Activated CD4-positive, alpha-beta memory T cell treated with anti-CD3 and anti-CD28 coated beads for 36 hours (primary cell): ENCODE data around the gene LSP1. TPM values are rescaled to one million over a fixed set of nuclear protein-coding genes. Genes with fewer than 3 reads are reported as not detected.

Source experiments
- CTCF ChIA-PET: fragments of 350-600 bp; sonication (Branson Sonifier 250); formaldehyde crosslinking; loops from one replicate; lab custom pipeline; 2021; ENCODE audit warnings: antibody characterized with exemption, inconsistent platforms; lab: Charles Lee
- POLR2A ChIA-PET: fragments of 350-600 bp; sonication (Branson Sonifier 250); formaldehyde crosslinking; loops from one replicate; lab custom pipeline; 2021; ENCODE audit warnings: antibody characterized with exemption; lab: Charles Lee
- DNase-seq: peaks from one replicate; pipeline ENCODE4 v3.0.0-alpha.2; 2020
- H3K27ac Mint-ChIP-seq: one replicate; pipeline ENCODE4 v1.8.0; 2021; ENCODE audit warnings: mixed read lengths
- H3K27me3 Mint-ChIP-seq: one replicate; pipeline ENCODE4 v1.8.0; 2021; ENCODE audit warnings: mixed read lengths
- H3K36me3 Mint-ChIP-seq: one replicate; pipeline ENCODE4 v1.8.0; 2021; ENCODE audit warnings: mixed read lengths
- H3K4me1 Mint-ChIP-seq: one replicate; pipeline ENCODE4 v1.8.0; 2021; ENCODE audit warnings: low read depth, mixed read lengths
- H3K4me3 Mint-ChIP-seq: one replicate; pipeline ENCODE4 v1.8.0; 2021; ENCODE audit warnings: mild to moderate bottlenecking, mixed read lengths
- H3K9me3 Mint-ChIP-seq: one replicate; pipeline ENCODE4 v1.8.0; 2021; ENCODE audit warnings: mixed read lengths
- intact Hi-C: fragments of 100-400 bp; cut with micrococcal nuclease; formaldehyde crosslinking; loops from one replicate; pipeline ENCODE4 v1.15.1; 2023
- total RNA-seq, 2 experiments: library from RNA; stranded (reverse); gene quantifications; one replicate each; pipeline ENCODE4 v1.2.3, GENCODE V29; 2021

Gene LSP1
- total RNA-seq, 2 experiments from 2014 or later: 179 to 181 TPM

DNA sequence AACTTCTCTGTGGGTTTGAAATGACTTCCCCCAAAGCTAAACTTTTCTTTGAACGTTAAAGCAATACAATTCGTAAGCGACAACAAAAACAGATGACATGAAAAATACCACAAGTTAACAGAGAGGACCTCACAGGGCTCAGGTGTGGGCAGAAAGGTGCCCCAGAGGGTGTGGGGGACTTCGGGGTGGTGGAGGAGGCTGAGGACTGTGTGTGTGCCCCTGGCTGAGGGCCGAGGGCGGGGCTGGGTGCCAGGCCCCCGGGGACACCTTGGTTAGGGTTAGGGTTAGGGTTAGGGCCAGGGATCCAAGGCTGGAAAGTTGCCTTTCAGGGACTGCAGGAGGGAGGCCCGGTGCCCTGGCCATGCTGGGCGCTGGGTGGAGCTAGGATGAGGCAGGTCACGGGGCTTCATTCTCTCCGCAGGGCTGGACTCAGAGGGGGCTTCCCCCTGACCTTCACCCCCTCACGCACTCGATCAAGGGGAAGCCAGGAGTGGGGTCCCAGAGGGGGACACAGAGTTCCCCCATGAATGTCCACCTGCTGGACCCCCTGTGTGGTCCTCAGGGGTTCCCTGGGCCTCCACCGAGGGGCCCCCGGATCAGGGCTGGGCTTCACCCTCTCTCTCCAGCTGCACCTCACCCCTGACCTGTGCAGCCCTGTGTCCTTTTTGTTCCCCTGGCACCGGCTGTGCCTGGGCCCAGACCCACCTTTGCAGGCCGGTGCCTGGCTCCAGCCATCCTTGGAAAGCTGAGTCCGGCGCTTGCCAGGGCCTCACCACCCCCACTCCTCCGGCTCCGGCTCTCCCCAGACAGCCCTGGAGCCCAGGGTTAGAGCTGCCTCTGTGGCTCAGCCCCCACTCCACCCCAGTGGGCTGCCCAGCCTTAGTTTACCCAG, 7.1 kb upstream of the LSP1 start:
- no peaks in the 10 kb centered on the region for H3K9me3 Mint-ChIP-seq
- no peaks in the 10 kb centered on the region for H3K36me3 Mint-ChIP-seq
- no peak overlapping the region for H3K4me3 Mint-ChIP-seq
- no peaks in the 10 kb centered on the region for H3K27me3 Mint-ChIP-seq
- ChIA-PET POLR2A (interaction anchor here (1.3 kb wide), 1 partner anchor 9 kb away, joined by 6 read pairs; no protein-coding TSS in a partner anchor), CTCF (interaction anchor here (1.3 to 3.4 kb wide), 4 partner anchors 37 to 306 kb away, joined by 4 to 12 read pairs (median 8); no protein-coding TSS in a partner anchor)
- intact Hi-C loops: loop anchor here (2.0 kb wide), 1 partner anchor 43 kb away; no protein-coding TSS in a partner anchor
- peaks cover 55% of the 10 kb centered on the region for H3K4me1 Mint-ChIP-seq
- peak; percentile 30 for DNase-seq
- H3K27ac Mint-ChIP-seq: peak overlapping the region; percentile 77

DNA sequence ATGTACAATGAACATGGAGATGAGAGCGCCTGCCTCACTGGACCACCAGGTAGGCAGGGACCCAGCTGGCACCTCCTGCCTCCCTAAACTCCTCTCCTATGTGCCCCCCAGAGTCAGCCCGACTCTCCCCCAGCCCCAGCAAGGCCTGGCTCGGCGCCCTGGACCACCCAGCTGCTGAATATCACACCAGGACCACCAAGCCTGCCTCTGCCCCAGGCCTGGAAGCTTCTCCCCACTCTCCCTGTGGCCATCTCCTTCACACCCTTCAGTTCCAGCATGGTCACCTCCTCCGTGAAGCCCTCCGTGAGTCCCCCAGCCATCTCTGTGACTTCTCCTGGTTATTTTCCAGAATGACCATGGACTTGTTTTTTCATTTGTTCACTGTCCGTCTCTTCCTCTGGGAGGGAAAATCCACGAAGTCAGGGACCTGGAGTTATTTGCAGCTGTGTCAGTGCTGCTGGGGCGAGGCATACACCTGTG, 6.4 kb upstream of the LSP1 start:
- ChIA-PET POLR2A (no interaction called here), CTCF (interaction anchor here (1.3 to 3.4 kb wide), 5 partner anchors 36 to 305 kb away, joined by 4 to 12 read pairs (median 8); no protein-coding TSS in a partner anchor)
- H3K36me3 Mint-ChIP-seq: no peaks in the 10 kb centered on the region
- H3K9me3 Mint-ChIP-seq: no peaks in the 10 kb centered on the region
- H3K27me3 Mint-ChIP-seq: no peaks in the 10 kb centered on the region
- peaks cover 62% of the 10 kb centered on the region for H3K4me1 Mint-ChIP-seq
- intact Hi-C loops: no loop called here
- no peak for DNase-seq
- H3K4me3 Mint-ChIP-seq: no peak overlapping the region
- H3K27ac Mint-ChIP-seq: peak overlapping the region; percentile 44

GRCh38 chr11:1847006-1847735, 5.7 kb upstream of the LSP1 start:
- ChIA-PET POLR2A (no interaction called here), CTCF (interaction anchor here (1.5 to 3.4 kb wide), 5 partner anchors 14 to 305 kb away, joined by 5 to 12 read pairs (median 8); no protein-coding TSS in a partner anchor)
- no peak for DNase-seq
- no peaks in the 10 kb centered on the region for H3K36me3 Mint-ChIP-seq
- H3K27me3 Mint-ChIP-seq: no peaks in the 10 kb centered on the region
- intact Hi-C loops: no loop called here
- no peak overlapping the region for H3K4me3 Mint-ChIP-seq
- H3K9me3 Mint-ChIP-seq: no peaks in the 10 kb centered on the region
- peak overlapping the region; percentile 44 for H3K27ac Mint-ChIP-seq
- H3K4me1 Mint-ChIP-seq: peaks cover 69% of the 10 kb centered on the region

DNA sequence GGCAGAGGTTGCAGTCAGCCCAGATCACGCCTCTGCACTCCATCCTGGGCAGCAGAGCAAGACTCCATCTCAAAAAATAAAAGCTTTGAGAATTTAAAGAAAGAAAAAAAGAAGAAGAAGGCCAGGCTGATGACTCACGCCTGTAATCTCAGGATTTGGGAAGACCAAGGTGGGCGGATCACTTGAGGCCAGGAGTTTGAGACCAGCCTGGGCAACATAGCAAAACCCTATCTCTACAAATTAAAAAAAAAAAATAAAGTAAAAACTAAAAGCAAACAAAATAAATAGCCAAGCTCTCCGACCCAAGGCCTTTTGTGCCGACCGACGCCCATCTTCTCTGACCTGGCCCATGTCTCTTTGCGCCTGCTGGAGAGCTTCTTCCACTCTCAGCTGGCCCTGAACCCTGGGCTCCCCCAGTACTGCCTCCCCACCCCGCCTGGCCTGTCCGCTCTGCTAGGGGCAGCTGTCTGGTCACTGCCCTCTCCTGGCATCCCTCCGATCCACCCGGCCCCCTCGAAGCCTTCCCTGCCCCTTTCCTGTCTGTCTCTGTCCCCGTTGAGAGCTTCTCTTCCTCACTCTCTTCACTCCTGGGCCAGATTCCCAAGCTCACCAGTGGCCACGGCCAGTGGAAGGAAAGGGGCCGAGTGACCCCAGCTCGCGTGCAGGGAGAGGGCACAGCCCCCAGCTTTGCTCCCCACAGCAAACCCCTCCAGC, 4.8 kb upstream of the LSP1 start:
- no peak for DNase-seq
- H3K36me3 Mint-ChIP-seq: peaks cover 2% of the 10 kb centered on the region
- CTCF ChIA-PET: interaction anchor here (0.6 to 3.4 kb wide), 4 partner anchors 15 to 152 kb away, joined by 3 to 12 read pairs (median 8); no protein-coding TSS in a partner anchor
- H3K4me1 Mint-ChIP-seq: peaks cover 78% of the 10 kb centered on the region
- intact Hi-C loops: no loop called here
- POLR2A ChIA-PET: no interaction called here
- H3K9me3 Mint-ChIP-seq: no peaks in the 10 kb centered on the region
- no peaks in the 10 kb centered on the region for H3K27me3 Mint-ChIP-seq
- no peak overlapping the region for H3K4me3 Mint-ChIP-seq
- peak overlapping the region; percentile 31 for H3K27ac Mint-ChIP-seq

- peaks cover 2% of the 10 kb centered on the region for H3K36me3 Mint-ChIP-seq
- H3K9me3 Mint-ChIP-seq: no peaks in the 10 kb centered on the region
- intact Hi-C loops: no loop called here
- ChIA-PET POLR2A (no interaction called here), CTCF (interaction anchor here (0.6 to 6.1 kb wide), 5 partner anchors 16 to 155 kb away, joined by 3 to 32 read pairs (median 11); partner anchors contain the start of gene SYT8)
- H3K4me3 Mint-ChIP-seq: no peak overlapping the region
- no peaks in the 10 kb centered on the region for H3K27me3 Mint-ChIP-seq
- no peak for DNase-seq
- H3K27ac Mint-ChIP-seq: peak overlapping the region; percentile 50
- H3K4me1 Mint-ChIP-seq: peaks cover 73% of the 10 kb centered on the region
Observed at GRCh38 chr11:1848640-1849430, 4.0 kb upstream of the LSP1 start.

DNA sequence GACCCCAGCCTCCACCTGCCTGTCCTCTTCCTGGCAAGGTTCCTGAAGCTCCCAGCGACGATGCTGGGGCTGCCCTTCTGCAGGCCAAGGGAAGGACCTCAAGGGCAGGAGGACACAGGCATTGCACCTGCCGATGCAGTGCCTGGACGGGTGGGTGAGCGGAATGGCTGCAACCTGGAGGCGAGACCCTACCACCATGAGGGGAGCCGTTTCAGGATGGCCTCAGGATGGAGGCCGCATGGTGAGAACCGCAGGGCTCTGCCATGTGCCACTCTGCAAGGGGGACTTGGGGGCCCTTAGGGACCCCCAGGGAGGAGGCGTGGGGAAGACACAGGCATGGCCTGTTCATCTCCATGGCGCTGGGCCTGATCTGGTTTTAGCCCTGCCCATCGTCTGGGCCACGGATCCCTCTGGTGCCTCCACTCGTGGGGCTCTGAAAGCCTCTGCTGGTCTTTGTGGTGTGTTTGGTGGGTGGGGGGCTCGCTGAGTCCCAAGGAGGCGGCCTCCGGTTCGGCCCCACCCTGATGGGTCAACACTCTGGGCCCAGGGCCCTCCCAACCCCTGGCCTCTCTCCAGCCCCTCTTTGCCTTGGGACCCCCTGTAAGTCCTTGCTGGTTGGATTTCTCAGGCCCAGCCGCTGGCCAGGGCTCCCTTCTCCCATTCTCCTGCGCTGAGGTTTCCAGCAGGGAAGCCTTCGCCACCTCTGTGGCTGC, 1.3 kb upstream of the LSP1 start:
- POLR2A ChIA-PET: interaction anchor here (0.9 to 1.3 kb wide), 3 partner anchors 10 to 225 kb away, joined by 3 to 4 read pairs (median 3); no protein-coding TSS in a partner anchor
- Mint-ChIP-seq H3K9me3 (no peaks in the 10 kb centered on the region), H3K4me3 (peak overlapping the region; percentile 92), H3K4me1 (peaks cover 69% of the 10 kb centered on the region), H3K27ac (peak overlapping the region; percentile 97), H3K27me3 (no peaks in the 10 kb centered on the region), H3K36me3 (peaks cover 5% of the 10 kb centered on the region)
- intact Hi-C loops: loop anchor here (2.0 to 5.0 kb wide), 3 partner anchors 89 to 416 kb away; partner anchors contain the start of gene CTSD
- no peak for DNase-seq
- CTCF ChIA-PET: interaction anchor here (0.7 to 6.1 kb wide), 11 partner anchors 18 to 300 kb away, joined by 3 to 32 read pairs (median 11); partner anchors contain the start of gene SYT8

DNA sequence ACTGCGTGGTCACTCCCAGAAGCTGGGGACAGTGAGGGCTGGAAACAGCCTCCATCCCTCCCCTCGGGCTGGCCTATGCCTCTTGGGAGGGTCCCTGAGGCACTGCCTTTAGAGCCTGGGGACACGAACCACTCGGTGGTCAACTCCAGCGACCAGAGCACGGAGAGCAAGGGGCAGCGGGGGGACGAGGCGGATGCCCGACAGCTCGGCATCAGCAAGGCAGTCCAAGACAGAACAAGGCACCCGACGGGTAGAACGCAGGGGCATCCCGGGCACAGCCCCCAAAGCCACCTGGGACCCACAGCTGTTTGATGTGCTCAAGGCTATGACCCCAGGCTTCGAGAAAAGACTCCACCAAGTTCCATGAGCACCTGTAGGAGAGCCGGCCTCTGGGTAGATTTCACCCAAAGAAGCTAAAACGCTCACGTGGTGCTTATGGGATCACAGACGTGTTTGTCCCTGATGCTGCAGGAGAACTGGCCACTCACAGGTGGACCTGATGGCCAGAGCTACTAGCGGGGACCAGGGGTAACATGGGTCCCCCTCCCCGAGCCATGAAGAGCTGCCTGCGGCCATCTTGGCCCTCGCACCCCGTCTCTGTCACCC, 510 bp upstream of the LSP1 start:
- POLR2A ChIA-PET: interaction anchor here (0.8 to 0.9 kb wide), 2 partner anchors 37 to 225 kb away, joined by 4 read pairs; no protein-coding TSS in a partner anchor
- peak overlapping the region; percentile 97 for H3K27ac Mint-ChIP-seq
- H3K4me3 Mint-ChIP-seq: peak overlapping the region; percentile 92
- intact Hi-C loops: loop anchor here (5.0 kb wide), 2 partner anchors 290 to 415 kb away; no protein-coding TSS in a partner anchor
- peaks cover 5% of the 10 kb centered on the region for H3K36me3 Mint-ChIP-seq
- CTCF ChIA-PET: interaction anchor here (0.6 to 6.1 kb wide), 10 partner anchors 19 to 299 kb away, joined by 3 to 32 read pairs (median 8); partner anchors contain the start of gene SYT8
- H3K4me1 Mint-ChIP-seq: peaks cover 66% of the 10 kb centered on the region
- H3K27me3 Mint-ChIP-seq: no peaks in the 10 kb centered on the region
- H3K9me3 Mint-ChIP-seq: no peaks in the 10 kb centered on the region
- DNase-seq: no peak

DNA sequence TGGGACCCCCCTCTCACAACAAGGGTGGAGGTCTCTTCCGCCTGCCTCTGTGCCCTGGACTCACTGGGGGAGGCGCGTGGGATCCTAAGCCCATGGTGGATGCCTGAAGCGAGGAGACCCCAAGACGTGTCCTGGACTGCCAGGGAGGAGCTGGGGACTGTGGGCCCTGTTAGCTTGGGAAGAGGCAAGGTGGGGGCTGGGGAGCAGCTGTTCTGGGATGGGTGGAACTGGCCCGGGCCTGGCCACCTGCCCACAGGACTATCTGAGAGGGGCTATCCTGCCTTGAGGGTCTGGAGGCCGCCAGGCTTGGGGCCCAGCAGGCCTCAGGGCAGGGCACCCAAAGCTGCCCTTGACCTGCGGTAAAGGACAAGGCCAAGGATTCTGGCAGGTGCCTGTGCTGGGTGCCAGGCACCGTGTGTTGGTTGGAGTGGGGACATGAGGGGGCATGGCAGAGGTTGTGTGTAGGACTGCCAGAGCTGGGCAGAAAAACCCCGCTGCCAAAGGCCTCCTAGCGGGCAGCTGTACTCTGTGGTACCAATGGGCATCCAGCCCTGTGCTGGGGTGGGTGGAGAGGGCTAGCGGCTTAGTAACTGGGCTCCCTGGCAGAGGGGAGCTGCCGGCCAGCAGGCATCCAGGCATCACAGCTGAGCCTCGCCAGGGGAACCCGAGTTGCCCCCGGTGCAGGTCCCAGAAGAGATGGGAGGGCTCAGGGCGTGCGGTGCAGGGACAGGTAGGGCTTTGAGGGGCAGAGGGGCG, 670 bp downstream of the LSP1 start:
- Mint-ChIP-seq H3K27ac (peak overlapping the region; percentile 97), H3K36me3 (peaks cover 5% of the 10 kb centered on the region), H3K27me3 (no peaks in the 10 kb centered on the region), H3K9me3 (no peaks in the 10 kb centered on the region), H3K4me1 (peaks cover 69% of the 10 kb centered on the region), H3K4me3 (peak overlapping the region; percentile 92)
- DNase-seq: peak; percentile 45
- intact Hi-C loops: loop anchor here (1.0 to 5.0 kb wide), 4 partner anchors 9 to 414 kb away; no protein-coding TSS in a partner anchor
- ChIA-PET CTCF (interaction anchor here (0.9 to 6.1 kb wide), 10 partner anchors 17 to 298 kb away, joined by 3 to 32 read pairs (median 8); partner anchors contain the start of genes MRPL23 and SYT8), POLR2A (interaction anchor here (0.6 to 3.2 kb wide), 6 partner anchors 16 to 289 kb away, joined by 3 to 13 read pairs (median 4); no protein-coding TSS in a partner anchor)
